SU-DHL-6 (cell line): ENCODE data around the gene EXOC4.

ENCODE experiments used
- H2AFZ ChIP-seq: fragments of 200-600 bp; sonication (generic); 2 replicates; pipeline ENCODE4 v1.6.1; 2014; ENCODE audit warnings: low read depth, mild to moderate bottlenecking, moderate library complexity, mixed read lengths, antibody characterized with exemption, low read length; ENCODE audit not compliant: severe bottlenecking
- H3F3A ChIP-seq: fragments of 200-600 bp; shearing (Covaris generic); 2 replicates; pipeline ENCODE4 v1.6.0; 2016; ENCODE audit warnings: antibody characterized with exemption, mild to moderate bottlenecking; ENCODE audit not compliant: insufficient read depth
- H3K27ac ChIP-seq: fragments of 200-600 bp; sonication (generic); 2 replicates; pipeline ENCODE4 v1.5.1; 2016; ENCODE audit warnings: low read depth, mild to moderate bottlenecking, low read length, moderate library complexity, mixed read lengths
- H3K27me3 ChIP-seq: fragments of 200-600 bp; sonication (generic), shearing (Covaris generic); 2 replicates; pipeline ENCODE4 v1.6.0; 2014; ENCODE audit warnings: mild to moderate bottlenecking, low read length
- H3K36me3 ChIP-seq: fragments of 200-600 bp; sonication (generic); 2 replicates; pipeline ENCODE4 v1.6.1; 2014; ENCODE audit warnings: mild to moderate bottlenecking, low read length, mixed read lengths
- H3K4me2 ChIP-seq: fragments of 300-600, 200-600 bp; shearing (Covaris generic), sonication (generic); 2 replicates; pipeline ENCODE4 v1.6.0; 2014; ENCODE audit warnings: low read length, low read depth, mild to moderate bottlenecking; ENCODE audit not compliant: poor library complexity, severe bottlenecking
- H3K4me3 ChIP-seq: fragments of 200-600 bp; sonication (generic); 2 replicates; pipeline ENCODE4 v1.5.1; 2014; ENCODE audit warnings: antibody characterized with exemption, low read length, mild to moderate bottlenecking, mixed read lengths; ENCODE audit not compliant: insufficient read depth, poor library complexity, severe bottlenecking
- H3K79me2 ChIP-seq: fragments of 200-600 bp; sonication (generic); 2 replicates; pipeline ENCODE4 v1.6.1; 2014; ENCODE audit warnings: mild to moderate bottlenecking, low read length, moderate library complexity; ENCODE audit not compliant: insufficient read depth
- H3K9ac ChIP-seq: fragments of 200-600 bp; sonication (generic); 2 replicates; pipeline ENCODE4 v1.7.0; 2014; ENCODE audit warnings: mild to moderate bottlenecking, low read length
- H3K9me2 ChIP-seq: fragments of 200-600 bp; sonication (generic); replicated peaks from 2 replicates; pipeline ENCODE4 v1.6.1; 2014; ENCODE audit warnings: low read length; ENCODE audit not compliant: insufficient read depth
- H3K9me3 ChIP-seq: fragments of 200-600 bp; sonication (generic); 2 replicates; pipeline ENCODE4 v1.6.1; 2014; ENCODE audit warnings: low read length, mixed read lengths; ENCODE audit not compliant: insufficient read depth
- H4K20me1 ChIP-seq: fragments of 200-600 bp; sonication (generic); 2 replicates; pipeline ENCODE4 v1.6.1; 2014; ENCODE audit warnings: low read depth, mild to moderate bottlenecking, antibody characterized with exemption, low read length, moderate library complexity, mixed read lengths
- CTCF ChIP-seq: fragments of 200-600 bp; sonication (generic); IDR thresholded peaks from one replicate; pipeline ENCODE4 v1.5.1; 2017; ENCODE audit warnings: antibody characterized with exemption, mild to moderate bottlenecking, low read length, moderate library complexity; ENCODE audit not compliant: insufficient read depth, poor library complexity, severe bottlenecking
- EZH2phosphoT487 ChIP-seq: fragments of 200-600 bp; sonication (generic), shearing (Covaris generic); conservative IDR thresholded peaks from 2 replicates; pipeline ENCODE4 v1.6.1; 2018; ENCODE audit warnings: mild to moderate bottlenecking, antibody characterized with exemption, low read length, moderate library complexity, mixed read lengths

Gene EXOC4

GRCh38 chr7:133536450-133536849 is 283.6 kb downstream of the EXOC4 start:
- no peak for TF ChIP-seq CTCF
- no peak for TF ChIP-seq EZH2phosphoT487
- H2AFZ ChIP-seq = no peak overlapping the region
- H3F3A ChIP-seq = no peaks in the 10 kb centered on the region
- no peaks in the 10 kb centered on the region for H3K79me2 ChIP-seq
- H3K27ac ChIP-seq = no peak overlapping the region
- H3K9ac ChIP-seq = no peak overlapping the region
- no peaks in the 10 kb centered on the region for H3K36me3 ChIP-seq
- no peaks in the 10 kb centered on the region for H4K20me1 ChIP-seq
- no peaks in the 10 kb centered on the region for H3K9me3 ChIP-seq
- H3K9me2 ChIP-seq = no peaks in the 10 kb centered on the region
- H3K27me3 ChIP-seq = no peaks in the 10 kb centered on the region
- H3K4me3 ChIP-seq = no peak overlapping the region
- H3K4me2 ChIP-seq = no peak overlapping the region

GRCh38 chr7:133539016-133539415 is 286.1 kb downstream of the EXOC4 start:
- no peaks in the 10 kb centered on the region for H3K9me3 ChIP-seq
- H3K27ac ChIP-seq = no peak overlapping the region
- H3K9ac ChIP-seq = no peak overlapping the region
- no peaks in the 10 kb centered on the region for H4K20me1 ChIP-seq
- H2AFZ ChIP-seq = no peak overlapping the region
- no peaks in the 10 kb centered on the region for H3K27me3 ChIP-seq
- H3K4me2 ChIP-seq = no peak overlapping the region
- no peaks in the 10 kb centered on the region for H3K9me2 ChIP-seq
- no peaks in the 10 kb centered on the region for H3K36me3 ChIP-seq
- no peak for TF ChIP-seq EZH2phosphoT487
- no peak for TF ChIP-seq CTCF
- H3K4me3 ChIP-seq = no peak overlapping the region
- no peaks in the 10 kb centered on the region for H3F3A ChIP-seq
- H3K79me2 ChIP-seq = no peaks in the 10 kb centered on the region

- Histone ChIP-seq H3K9me2 (no peaks in the 10 kb centered on the region), H3K27ac (no peak overlapping the region), H3K4me2 (no peak overlapping the region), H3K36me3 (no peaks in the 10 kb centered on the region), H3F3A (no peaks in the 10 kb centered on the region), H3K27me3 (no peaks in the 10 kb centered on the region), H4K20me1 (no peaks in the 10 kb centered on the region), H3K4me3 (no peak overlapping the region), H3K79me2 (no peaks in the 10 kb centered on the region), H3K9me3 (no peaks in the 10 kb centered on the region), H2AFZ (no peak overlapping the region), H3K9ac (no peak overlapping the region)
- TF ChIP-seq CTCF = no peak
- no peak for TF ChIP-seq EZH2phosphoT487
Measured at GRCh38 chr7:133540096-133540860, 287.4 kb downstream of the EXOC4 start.
